Mesenteric fat pad (tissue), 1 donor: ENCODE data around the gene MYBPC1. TPM values are rescaled to one million over a fixed set of nuclear protein-coding genes. Genes with fewer than 3 reads are reported as not detected.
"Not testable (repeated sequence)": the region's sequence is repeated elsewhere in the genome, so short reads cannot be mapped to it uniquely, and the experiment has no call there.

Source experiments
- DNase-seq: peaks from one replicate; pipeline ENCODE4 v3.0.0-alpha.2; 2020; ENCODE audit warnings: low spot score
- total RNA-seq: library from RNA; stranded (reverse); fragmentation: NEBNext Ultra II Directional; extraction: Animal tissue kit (Norgen Biotek cat#: 25700); gene quantifications from one replicate; pipeline ENCODE4 v1.2.1, GENCODE V29; 2021
- donor health status: DM: yes; HTN: yes; CAD: no.

Gene MYBPC1
- total RNA-seq, 1 donor from 2014 or later = not detected

DNA sequence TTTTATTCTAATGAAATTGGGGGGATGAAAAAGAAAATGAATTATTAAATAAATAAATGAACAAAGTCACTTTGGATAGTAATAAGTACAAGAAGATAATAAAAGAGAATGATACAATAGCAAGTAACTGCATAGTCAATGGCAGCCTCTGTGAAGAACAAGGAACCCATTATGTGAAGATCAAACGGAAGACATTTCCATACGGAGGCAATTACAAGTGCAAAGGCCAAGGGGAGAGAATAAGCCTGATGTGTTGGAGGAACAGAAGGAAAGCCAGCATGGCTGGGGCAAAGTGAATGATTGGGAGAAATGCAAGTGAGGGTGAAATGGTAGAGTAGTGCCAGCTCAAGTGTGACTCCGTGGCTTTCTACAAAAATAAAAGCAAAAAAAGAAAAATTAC lies 58.7 kb downstream of the MYBPC1 start:
- no peak for DNase-seq

DNA sequence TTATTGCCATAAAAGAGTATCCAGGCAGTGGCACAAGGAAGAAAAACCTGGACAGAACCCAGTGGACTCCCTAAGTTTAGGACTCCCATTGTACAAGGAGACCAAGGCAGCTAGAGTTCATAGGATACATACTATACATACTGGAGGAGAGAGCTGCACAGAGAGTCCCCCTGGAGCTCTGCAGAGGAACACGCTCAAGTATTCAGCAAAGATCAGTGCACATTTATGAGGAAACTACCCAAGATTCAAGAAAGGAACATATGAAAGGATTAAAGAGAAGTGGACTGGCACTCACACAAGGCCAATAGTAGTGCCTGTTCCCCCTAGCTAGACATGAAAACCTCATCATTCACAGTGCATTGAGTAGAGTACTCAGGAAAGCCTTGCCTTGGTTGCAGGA lies 59.7 kb downstream of the MYBPC1 start:
- no peak for DNase-seq

DNA sequence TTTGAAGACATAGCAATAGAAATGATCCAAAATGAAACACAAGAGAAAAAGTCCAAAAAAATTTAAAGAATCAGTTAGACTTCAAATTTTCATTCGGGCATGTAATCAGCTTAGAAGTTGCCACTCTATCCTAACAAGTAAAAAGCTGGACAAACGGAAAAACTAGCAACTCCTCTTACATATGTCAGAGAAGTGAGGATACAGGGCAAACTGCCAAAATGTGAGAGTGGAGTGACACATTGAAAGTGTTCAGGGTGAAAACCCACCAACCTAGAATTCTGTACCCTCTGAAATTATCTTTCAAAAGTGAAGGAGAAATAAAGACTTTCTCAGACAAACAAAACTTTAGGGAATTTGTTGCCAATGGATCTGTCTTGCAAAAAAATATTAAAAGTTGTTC lies 60.6 kb downstream of the MYBPC1 start:
- no peak for DNase-seq

DNA sequence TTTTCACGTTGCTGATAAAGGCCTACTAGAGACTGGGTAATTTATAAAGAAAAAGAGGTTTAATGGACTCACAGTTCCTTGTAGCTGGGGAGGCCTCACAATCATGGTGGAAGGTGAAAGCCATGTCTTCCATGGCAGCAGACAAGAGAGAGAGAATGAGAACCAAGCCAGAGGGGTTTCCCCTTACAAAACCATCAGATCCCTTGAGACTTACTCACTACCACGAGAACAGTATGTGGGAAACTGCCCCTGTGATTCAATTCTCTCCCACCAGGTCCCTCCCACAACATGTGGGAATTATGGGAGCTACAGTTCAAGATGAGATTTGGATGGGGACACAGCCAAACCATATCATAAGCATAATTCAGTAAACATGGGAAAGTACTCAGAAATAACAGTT lies 65.9 kb downstream of the MYBPC1 start:
- not testable (repeated sequence) for DNase-seq

DNA sequence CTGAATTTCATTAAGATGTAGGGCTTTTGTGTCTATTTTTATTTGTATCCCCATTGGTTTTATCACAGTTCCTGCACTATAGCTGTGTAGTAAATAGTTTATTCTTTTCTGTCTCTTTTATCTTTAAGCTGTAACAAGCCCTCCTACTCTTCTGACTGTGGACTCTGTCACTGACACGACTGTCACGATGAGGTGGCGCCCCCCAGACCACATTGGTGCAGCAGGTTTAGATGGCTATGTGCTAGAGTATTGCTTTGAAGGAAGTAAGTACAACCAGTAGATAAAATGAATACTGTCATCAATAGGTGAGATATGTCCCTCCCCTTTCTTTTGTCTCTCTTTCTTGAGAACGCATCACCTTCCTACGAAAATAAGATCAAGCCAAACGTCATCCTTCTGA lies 68.5 kb downstream of the MYBPC1 start:
- DNase-seq = no peak

DNA sequence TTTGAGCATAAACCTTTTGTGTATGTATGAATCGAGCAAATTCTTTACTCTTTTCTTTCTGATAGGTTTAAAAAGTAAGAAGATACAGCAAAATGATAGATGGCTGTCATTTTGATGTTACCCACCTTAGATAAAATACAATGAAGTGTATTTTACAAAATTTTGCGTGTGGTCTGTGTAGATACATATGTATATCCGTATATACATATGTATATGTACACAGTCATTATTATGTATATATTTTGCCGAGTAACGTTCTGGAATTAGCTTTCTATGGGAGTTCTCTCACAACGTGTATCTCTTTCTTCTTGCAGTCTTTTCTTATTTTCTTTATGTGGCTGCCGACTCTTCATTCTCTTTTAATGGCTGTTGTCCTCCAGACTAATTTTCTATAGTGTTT lies 70.2 kb downstream of the MYBPC1 start:
- DNase-seq = no peak

DNA sequence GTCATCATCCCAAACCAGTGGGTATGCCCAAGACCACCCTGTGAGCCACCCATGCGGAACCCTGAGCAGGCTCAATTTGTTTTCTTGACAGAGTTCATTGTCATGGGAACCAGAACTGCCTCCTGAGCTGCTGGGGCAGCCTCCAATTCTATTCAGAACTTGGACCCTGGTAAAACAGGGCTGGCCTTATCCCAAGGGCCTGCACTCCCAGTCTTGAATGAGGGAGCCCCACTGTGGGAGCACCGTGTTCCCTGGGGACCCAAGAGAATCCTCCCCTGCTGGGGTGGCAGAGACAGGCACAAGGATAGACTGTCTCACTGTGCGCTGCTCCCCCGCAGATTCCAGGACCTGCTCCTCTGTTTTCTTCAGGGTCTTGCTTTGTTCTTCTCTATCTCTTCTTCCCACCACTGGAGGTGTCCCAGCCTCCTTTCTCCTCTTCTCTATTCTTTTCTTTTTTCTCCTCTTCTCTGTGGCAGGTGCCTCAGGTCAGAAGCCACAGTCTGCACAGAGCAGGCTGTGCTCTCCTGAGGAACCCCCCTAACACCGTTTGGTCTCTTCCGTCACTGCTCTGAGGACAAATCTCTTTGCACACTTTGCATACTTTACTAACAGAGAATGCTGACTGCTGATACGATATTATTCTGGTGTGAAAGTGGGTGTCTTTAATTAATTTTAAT lies 71.4 kb downstream of the MYBPC1 start:
- no peak for DNase-seq

DNA sequence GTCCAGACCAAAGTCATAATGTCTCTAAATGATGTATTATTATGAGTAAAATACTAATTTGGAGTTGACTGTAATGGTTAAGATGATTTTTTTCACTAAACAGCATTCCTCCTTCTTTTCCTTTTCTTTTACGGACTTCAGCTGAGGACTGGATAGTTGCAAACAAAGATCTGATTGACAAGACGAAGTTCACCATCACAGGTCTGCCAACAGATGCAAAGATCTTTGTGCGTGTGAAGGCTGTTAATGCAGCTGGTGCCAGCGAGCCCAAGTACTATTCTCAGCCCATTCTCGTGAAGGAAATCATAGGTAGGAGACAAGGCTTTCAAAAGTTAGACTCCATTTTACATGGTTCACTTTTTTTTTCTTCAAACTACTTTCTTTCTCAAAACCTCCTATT lies 72.8 kb downstream of the MYBPC1 start:
- no peak for DNase-seq

DNA sequence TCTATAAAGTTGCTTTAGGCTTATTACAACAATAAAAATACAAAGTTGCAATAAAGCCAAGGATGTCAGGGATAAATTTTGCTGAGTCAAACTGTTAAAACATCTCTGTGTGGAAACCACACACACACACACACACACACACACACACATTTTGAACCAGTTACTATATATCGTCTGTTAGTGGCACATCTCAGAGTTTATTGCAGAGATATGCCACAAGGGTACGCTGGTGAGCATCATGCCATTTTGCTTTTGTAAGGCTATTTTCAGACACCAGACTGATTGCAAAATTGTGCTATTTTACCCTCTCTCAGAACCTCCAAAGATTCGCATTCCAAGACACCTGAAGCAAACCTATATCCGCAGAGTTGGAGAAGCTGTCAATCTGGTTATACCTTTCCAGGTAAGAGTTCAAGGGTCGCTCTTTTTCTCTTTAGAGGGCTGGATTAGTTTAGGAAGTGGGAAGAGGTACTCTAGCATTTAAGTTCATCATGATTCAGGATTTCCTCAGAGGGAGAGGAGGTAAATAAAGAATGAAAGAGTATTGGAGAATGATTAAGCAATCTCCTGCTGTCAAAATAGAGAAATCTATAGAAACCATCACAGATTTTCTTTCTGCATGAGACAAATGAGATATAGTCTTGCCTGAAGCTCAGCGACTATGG lies 75.4 kb downstream of the MYBPC1 start:
- no peak for DNase-seq

DNA sequence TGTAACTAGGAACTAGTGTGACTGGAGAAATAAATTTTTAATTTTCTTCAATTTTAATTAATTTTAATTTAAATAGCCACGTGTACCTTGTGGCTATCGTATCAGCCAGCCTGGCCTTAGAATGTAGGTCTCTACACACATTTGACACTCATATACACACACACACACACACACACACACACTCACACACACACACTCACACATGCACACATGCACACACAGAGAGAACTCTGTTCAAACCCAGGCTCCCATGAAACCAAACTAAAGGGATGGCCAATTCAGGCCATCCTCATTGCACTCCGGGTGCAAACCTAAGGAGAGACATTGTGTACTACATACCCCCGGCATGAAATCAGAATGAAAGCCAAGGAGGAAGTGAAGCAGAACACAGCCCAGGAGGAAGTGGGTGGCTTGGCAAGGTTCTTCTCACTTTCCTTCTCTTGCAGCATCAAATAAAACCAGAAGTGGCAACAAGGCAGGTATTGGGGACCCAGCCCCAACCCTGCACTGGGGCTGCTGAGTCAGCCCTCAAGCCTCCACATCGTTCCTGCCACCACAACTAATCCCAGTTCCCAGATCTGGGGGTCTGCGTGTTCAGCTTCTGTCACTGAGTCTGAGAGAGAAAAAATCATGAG lies 76.5 kb downstream of the MYBPC1 start:
- DNase-seq = no peak

DNA sequence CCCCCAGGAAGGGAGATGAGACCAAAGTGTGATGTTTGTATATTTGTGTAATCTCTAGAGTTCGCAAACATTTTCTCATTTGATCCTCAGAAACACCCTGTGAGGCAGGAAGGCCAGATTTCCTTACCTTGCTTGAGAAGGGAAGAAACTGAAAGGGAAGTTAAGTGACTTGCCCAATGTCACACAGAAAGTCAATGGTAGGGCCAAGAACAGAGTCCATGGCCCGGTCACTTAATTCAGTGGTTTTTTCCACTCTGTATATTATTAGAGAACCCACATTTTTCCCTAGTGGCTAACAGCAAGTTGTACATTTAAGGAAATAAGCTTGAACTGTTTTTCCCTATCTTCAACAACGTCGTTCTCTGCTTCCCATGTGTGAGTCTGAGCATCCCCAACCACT lies 77.1 kb downstream of the MYBPC1 start:
- no peak for DNase-seq

DNA sequence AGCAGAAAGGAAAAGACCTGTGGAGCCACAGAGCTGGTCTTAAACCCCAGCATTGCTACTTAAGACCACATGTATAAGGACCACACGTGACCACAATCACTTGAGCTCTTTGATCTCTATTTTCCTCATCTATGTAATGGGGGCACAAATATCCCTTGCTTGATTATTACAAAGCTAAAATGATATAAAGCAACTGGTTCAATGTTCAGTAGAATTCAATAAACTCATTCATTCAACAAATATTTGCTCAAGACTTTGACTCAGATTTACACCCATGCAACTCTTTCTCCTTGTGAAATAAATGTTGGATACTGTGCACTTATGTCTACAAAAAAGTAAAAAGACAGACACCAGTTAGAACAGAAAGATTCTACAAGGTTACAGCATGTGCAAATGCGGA lies 80.8 kb downstream of the MYBPC1 start:
- no peak for DNase-seq

DNA sequence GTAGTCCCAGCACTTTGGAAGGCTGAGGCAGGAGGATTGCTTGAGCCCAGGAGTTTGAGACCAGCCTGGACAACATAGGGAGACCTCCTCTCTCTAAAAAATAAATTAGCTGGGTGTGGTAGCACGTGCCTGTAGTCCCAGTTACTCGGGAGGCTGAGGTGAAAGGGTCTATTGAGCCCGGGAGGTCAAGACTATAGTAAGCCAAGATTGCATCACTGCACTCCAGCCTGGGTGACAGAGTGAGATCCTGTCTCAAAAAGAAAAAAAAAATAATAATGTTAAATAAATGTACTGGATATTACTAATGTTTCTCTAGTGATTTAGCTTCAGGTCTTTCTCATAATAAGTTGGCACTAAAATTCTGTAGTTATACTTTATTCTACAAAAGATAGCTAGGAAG lies 81.7 kb downstream of the MYBPC1 start:
- not testable (repeated sequence) for DNase-seq

DNA sequence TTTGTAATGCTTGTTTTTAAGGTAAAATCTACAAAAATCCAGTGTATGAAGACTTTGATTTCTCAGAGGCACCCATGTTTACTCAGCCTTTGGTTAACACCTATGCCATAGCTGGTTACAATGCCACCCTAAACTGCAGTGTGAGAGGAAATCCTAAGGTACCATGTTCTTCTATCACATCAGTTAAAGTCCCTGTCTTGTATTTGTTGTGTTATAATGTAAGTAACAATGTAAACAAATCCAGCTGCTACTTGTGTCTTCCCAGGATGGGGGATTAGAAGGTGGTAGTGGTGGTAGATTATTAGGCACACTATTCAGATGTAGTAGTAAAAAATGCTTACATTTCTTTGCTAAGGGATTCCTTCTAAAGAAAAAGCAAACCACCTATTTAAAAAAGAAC lies 83.3 kb downstream of the MYBPC1 start:
- no peak for DNase-seq

DNA sequence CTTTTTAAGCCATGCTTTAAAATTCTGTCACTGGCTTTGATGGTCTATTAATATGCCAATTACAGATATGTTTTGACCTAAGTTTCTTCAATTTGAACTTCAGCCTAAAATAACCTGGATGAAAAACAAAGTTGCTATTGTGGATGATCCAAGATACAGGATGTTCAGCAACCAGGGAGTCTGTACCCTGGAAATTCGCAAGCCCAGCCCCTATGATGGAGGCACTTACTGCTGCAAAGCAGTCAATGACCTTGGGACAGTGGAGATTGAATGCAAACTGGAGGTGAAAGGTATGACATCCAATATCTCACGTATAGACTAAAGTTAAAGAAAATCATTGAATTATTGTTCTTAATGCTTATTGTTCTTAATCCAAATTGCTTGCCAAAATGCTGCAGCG lies 85.5 kb downstream of the MYBPC1 start:
- no peak for DNase-seq

DNA sequence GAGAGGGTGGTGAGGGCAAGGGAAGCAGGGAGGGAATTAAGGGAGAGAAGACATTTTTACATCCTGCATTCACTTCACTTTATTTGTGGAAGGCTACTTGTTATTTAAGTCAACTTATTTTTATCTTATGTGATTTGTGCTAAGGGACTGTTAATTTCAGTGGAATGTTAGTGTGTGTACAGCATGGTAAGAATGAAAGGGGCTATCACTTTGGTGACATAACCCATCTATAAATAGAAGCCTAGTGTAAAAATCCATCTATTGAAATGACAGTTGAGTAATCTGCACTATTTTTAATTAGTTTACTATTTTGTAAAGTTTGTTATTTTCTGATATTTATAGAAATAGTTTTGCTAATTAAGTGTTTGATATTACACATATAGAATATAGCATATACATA lies 85.9 kb downstream of the MYBPC1 start:
- no peak for DNase-seq

DNA sequence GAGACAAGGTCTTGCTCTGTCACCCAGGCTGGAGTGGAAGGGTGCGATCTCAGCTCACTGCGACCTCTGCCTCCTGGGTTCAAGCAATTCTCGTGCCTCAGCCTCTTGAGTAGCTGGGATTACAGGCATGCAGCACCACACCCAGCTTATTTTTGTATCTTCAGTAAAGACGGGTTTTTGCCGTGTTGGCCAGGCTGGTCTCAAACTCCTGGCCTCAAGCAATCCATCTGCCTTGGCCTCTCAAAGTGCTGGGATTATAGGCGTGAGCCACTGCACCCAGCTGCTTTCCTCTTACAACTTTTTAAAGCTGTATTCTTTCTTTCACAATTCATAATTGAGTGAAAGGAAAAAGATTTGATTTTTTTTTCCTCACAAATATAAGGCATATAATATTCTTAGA lies 86.9 kb downstream of the MYBPC1 start:
- DNase-seq = not testable (repeated sequence)

DNA sequence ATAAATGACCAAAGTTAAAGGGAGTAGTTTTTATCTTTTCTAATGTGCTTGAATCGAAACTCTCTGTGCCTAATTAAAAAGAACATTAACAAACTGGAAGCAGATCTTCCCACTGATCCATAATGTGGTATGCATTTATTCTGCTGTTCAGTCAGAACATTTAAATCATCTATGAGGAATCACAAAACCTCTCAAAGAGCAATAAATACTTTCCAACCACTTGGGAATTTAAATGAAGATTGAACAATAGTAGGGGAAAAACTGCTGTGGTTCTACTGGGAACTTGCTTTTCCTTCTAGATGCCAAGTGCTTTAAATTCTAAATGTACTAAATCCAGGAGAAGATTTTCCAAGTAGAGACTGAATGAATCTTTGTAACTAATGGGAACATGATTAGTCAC lies 90.3 kb downstream of the MYBPC1 start:
- DNase-seq = no peak

DNA sequence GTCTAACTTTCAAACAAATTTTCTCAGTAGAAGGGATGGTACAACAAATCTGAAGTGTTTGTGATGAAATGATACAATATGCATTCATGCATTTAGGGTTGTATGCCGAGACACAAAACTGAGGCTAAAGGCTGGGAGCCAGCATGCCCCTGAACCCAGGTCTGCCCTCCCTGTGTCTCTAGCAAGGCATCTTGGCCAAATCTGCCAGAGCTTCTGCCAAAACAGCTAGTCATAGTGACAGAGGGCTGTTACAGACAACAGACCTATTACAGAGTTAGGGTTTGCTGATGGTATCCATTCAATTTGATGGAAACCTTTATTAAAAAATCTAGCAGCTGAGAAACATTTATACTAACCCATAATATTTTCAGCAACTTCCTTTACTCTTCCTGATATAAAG lies 91.4 kb downstream of the MYBPC1 start:
- DNase-seq = no peak

DNA sequence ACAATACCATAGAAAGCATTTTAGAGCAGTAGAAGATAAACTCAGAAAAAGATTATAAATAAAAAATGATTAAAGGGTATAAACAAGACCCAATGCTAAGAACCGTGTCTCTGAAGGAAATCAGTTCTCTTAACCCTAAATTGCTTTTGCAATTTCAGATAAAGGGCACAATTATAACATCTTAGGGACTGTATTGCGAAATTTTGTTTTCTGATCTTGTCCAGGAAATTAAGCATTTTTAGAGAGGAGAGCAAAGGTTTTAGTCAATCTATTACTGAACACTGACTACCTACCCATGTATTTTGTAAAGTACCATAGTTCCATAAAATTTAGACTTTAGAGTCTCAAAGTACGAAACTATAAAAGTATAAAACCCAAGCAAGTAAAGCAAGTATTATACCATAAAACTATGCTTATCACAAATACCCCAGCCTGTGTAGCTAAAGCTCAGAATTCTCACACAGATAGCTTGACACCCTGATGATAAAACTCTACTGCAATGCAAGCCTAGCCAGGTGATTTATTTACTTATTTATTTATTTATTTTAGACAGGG lies 95.8 kb downstream of the MYBPC1 start:
- no peak for DNase-seq

DNA sequence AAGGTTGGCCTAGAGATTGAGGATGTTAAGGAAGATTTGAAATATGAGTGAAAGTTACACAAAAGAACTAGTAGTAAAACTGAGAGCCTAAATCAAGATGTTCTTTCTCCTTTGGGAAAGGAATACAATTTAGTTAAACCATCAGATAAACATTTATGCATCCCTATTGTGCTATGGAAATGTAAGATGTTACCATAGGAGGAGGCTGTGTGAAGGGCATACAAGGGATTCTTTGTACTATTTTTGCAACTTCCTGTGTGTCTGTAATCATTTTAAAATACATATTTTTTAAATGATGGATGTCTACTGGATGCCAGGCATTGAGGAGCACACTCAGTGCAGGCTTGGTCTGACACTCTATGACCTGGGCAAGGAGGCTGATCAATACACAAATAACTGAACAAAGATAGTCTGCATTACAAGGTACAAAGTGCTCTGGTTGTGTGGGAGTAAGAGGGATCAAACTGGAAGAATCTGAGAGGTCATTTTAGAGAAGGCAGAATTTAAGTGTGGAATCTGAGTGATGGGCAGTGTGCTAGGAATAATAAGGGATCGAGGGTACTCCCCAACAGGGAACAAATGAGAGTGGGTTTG lies 96.8 kb downstream of the MYBPC1 start:
- DNase-seq = no peak

DNA sequence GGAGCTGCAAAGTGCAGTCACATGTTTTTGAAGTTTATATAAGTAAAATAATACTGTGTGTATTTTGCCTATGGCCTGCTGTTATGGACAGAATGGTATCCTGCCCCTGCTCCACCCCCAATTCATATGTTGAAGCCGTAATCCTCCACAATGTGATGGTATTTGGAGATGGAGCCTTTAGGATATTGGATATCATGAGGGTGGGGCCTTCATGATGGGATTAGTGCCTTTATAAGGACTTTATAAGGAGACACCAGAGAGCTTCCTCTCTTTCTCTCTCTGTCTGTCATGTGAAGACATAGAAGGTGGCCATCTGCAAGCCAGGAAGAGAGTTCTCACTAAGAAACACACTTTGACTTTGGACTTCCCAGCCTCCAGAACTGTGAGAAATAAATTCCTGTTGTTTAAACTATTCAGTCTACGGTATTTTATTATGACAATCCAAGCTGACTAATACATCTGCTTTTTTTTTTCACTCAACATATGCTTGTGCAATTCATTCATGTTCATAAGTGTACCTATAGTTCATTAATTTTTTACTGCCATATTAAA lies 99.6 kb downstream of the MYBPC1 start:
- DNase-seq = no peak
